PC-9 (cell line): ENCODE measurements around the gene USF3.

Source experiments
- EZH2 ChIP-seq: fragments of 200-600 bp; sonication (generic); IDR thresholded peaks from 2 replicates; pipeline ENCODE4 v1.8.0; 2017; ENCODE audit warnings: antibody characterized with exemption, low read depth
- TF ChIP-seq, protein P1 (sequence below): fragments of 200-600 bp; sonication (generic); conservative IDR thresholded peaks from 2 replicates; pipeline ENCODE4 v1.6.1; 2017; ENCODE audit warnings: mixed run types, antibody characterized with exemption, mild to moderate bottlenecking, moderate library complexity

DNA sequence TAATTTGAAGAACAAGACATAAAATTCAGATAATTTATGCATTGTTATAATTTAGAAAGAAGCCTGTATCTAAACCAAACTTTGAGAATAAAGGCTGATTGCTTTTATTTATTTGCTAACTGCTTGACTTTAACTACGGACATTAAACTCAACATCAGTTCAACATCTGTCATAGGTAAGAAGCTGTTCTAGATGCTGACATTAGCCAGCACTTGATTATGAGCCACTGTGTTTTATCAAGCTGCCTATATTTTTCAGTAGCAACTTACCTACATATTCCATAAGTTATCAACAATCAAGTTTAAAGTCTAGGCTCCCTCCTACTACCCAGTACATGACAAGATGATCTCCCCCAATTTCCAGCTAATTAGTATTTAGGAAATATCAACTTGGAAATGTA lies 42.1 kb downstream of the USF3 start:
- TF ChIP-seq, protein P1, sequence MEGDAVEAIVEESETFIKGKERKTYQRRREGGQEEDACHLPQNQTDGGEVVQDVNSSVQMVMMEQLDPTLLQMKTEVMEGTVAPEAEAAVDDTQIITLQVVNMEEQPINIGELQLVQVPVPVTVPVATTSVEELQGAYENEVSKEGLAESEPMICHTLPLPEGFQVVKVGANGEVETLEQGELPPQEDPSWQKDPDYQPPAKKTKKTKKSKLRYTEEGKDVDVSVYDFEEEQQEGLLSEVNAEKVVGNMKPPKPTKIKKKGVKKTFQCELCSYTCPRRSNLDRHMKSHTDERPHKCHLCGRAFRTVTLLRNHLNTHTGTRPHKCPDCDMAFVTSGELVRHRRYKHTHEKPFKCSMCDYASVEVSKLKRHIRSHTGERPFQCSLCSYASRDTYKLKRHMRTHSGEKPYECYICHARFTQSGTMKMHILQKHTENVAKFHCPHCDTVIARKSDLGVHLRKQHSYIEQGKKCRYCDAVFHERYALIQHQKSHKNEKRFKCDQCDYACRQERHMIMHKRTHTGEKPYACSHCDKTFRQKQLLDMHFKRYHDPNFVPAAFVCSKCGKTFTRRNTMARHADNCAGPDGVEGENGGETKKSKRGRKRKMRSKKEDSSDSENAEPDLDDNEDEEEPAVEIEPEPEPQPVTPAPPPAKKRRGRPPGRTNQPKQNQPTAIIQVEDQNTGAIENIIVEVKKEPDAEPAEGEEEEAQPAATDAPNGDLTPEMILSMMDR: no peak
- no peak for TF ChIP-seq EZH2
